ENCODE data around the gene SLC22A23. TPM values are rescaled to one million over a fixed set of nuclear protein-coding genes. Genes with fewer than 3 reads are reported as not detected.

SLC22A23 gene
- total and polyA plus RNA-seq, 2 experiments from 2014 or later, result 6.1 to 38.3 TPM

DNA sequence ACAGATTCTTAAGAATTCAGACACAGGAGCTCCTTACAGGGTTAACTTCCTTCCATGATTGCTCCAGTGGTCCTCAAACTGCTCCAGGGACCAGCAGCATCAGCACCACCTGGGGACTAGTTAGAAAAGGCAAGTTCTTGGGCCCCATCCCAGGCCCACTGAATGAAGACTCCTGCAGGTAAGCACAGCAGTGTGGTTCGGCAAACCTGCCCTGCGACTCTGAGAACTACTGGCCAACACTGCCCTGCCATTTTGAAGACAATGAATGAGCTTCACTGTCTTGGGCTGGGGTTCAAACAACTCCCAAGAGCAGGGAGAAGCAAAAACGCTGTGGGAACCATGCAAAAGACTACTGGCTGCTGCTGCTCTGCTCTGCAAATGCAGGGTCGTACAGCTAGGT is 39.4 kb downstream of the SLC22A23 start:
- Histone ChIP-seq H3F3A (replicated peaks; ENCODE audit: low read depth) (peaks cover 24% of the 10 kb centered on the region), H3K9me2 (ENCODE audit: insufficient read depth) (no peaks in the 10 kb centered on the region), H3K4me2 (no peak overlapping the region), H3K27me3 (ENCODE audit: insufficient read depth) (no peaks in the 10 kb centered on the region), H3K27ac (ENCODE audit: low read depth) (no peak overlapping the region), H4K20me1 (replicated peaks; ENCODE audit: insufficient read depth) (no peaks in the 10 kb centered on the region), H2AFZ (no peak overlapping the region), H3K4me1 (ENCODE audit: insufficient read depth) (peaks cover 85% of the 10 kb centered on the region), H3K79me2 (replicated peaks; ENCODE audit: insufficient read depth) (peaks cover 67% of the 10 kb centered on the region), H3K4me3 (no peak overlapping the region), H3K36me3 (ENCODE audit: insufficient read depth) (0 out of 2 replicates have a peak, but pooled peaks cover 4% of the 10 kb centered on the region)
- TF ChIP-seq CREB1 (CRISPR knock-in tag; IDR thresholded peaks at IDR 0.05; ENCODE audit: low read depth), result no peak
- ATAC-seq (peak; percentile 27), DNase-seq (ENCODE audit: low spot score) (no peak)
- H3K27me3 Mint-ChIP-seq (ENCODE audit: insufficient read depth, low read depth, poor library complexity), result peaks cover 12% of the 10 kb centered on the region
- no peak overlapping the region for H3K4me3 Mint-ChIP-seq
- H3K36me3 Mint-ChIP-seq (ENCODE audit: low read depth), result peaks cover 28% of the 10 kb centered on the region
- peaks cover 5% of the 10 kb centered on the region; the same call in 2 of the 3 replicates for H3K9me3 Mint-ChIP-seq
- H3K4me1 Mint-ChIP-seq, result peaks cover 86% of the 10 kb centered on the region
- H3K27ac Mint-ChIP-seq, result no peak overlapping the region; the same call in 1 of the 2 replicates

DNA sequence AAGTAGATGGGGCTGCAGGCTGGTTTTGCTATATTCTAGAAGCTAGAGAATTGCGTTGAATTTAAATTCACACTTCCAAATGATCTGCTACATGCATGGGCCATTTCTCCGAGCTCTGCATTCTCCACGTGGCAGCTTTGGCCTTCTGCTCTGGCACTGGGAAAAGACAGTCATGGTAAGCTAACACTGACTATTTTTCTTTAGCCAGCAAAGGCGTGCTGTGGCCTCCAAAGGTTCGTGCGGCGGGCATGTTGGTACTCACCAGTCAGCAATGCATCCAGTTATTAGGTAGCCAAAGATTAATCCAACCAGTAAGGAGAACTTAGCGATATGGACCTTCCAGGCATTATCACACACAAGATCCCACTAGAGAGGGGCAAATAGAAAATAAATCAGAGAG is 41.4 kb downstream of the SLC22A23 start:
- peaks cover 69% of the 10 kb centered on the region for H3K4me1 ChIP-seq (ENCODE audit: insufficient read depth)
- peak overlapping the region; percentile 75 for H3K27ac ChIP-seq (ENCODE audit: low read depth)
- peaks cover 24% of the 10 kb centered on the region for H3F3A ChIP-seq (replicated peaks; ENCODE audit: low read depth)
- H4K20me1 ChIP-seq (replicated peaks; ENCODE audit: insufficient read depth), result no peaks in the 10 kb centered on the region
- Mint-ChIP-seq H3K27me3 (ENCODE audit: insufficient read depth, low read depth, poor library complexity) (peaks cover 12% of the 10 kb centered on the region), H3K4me3 (peak overlapping the region; percentile 15; the same call in 1 of the 3 replicates), H3K9me3 (peaks cover 5% of the 10 kb centered on the region; the same call in 2 of the 3 replicates), H3K36me3 (ENCODE audit: low read depth) (peaks cover 44% of the 10 kb centered on the region), H3K4me1 (peaks cover 73% of the 10 kb centered on the region), H3K27ac (peak overlapping the region; percentile 69)
- H2AFZ ChIP-seq, result no peak overlapping the region
- DNase-seq (ENCODE audit: low spot score) (no peak), ATAC-seq (no peak)
- H3K4me3 ChIP-seq, result no peak overlapping the region
- H3K79me2 ChIP-seq (replicated peaks; ENCODE audit: insufficient read depth), result peaks cover 57% of the 10 kb centered on the region
- no peaks in the 10 kb centered on the region for H3K27me3 ChIP-seq (ENCODE audit: insufficient read depth)
- peak overlapping the region; percentile 64; the same call in 1 of the 2 replicates for H3K4me2 ChIP-seq
- H3K9me2 ChIP-seq (ENCODE audit: insufficient read depth), result no peaks in the 10 kb centered on the region
- H3K36me3 ChIP-seq (ENCODE audit: insufficient read depth), result 0 out of 2 replicates have a peak, but pooled peaks cover 6% of the 10 kb centered on the region
- TF ChIP-seq ZNF114 (CRISPR knock-in tag; IDR thresholded peaks at IDR 0.05), result no peak
- TF ChIP-seq POLR2AphosphoS5 (IDR thresholded peaks at IDR 0.05; ENCODE audit: low read depth), result no peak
- TF ChIP-seq ZNF331 (CRISPR knock-in tag; IDR thresholded peaks at IDR 0.05; ENCODE audit: low read depth), result no peak
- TF ChIP-seq NANOG (IDR thresholded peaks at IDR 0.05; ENCODE audit: borderline replicate concordance), result no peak
- no peak for TF ChIP-seq JUNB (IDR thresholded peaks at IDR 0.05; ENCODE audit: unreplicated experiment)
- no peak for TF ChIP-seq REST (IDR thresholded peaks at IDR 0.05; ENCODE audit: unreplicated experiment)
- TF ChIP-seq EZH2phosphoT487 (IDR thresholded peaks at IDR 0.05; ENCODE audit: unreplicated experiment), result no peak
- no peak for TF ChIP-seq CREB1 (CRISPR knock-in tag; IDR thresholded peaks at IDR 0.05; ENCODE audit: low read depth)
- TF ChIP-seq ZNF462 (CRISPR knock-in tag; IDR thresholded peaks at IDR 0.05), result no peak
- TF ChIP-seq ETS1 (IDR thresholded peaks at IDR 0.05), result no peak
- no peak for TF ChIP-seq EZH2 (IDR thresholded peaks at IDR 0.05; ENCODE audit: low read depth, unreplicated experiment)
- TF ChIP-seq STAT1 (IDR thresholded peaks at IDR 0.05; ENCODE audit: unreplicated experiment), result no peak
